ENCODE measurements around the gene VAMP4.

DNA sequence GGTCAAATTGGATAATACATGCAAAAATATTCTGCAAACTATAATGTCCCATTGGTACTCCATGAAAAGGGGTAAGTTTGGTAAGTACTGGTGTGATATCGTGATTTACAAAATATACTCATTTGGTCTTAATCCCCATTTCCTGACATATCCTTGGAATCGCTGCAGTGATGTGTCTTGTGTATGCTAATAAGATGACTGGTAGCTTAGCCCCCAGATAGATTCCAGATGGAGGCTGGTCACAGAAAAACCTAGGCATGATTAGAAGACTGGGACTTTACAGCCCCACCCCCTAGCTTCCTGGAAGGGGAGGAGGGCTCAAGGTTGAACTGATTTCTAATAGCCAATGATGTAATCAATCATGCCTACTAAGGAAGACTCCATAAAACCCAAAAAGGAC, 3.0 kb downstream of the VAMP4 start:
- TF ChIP-seq EZH2 (IDR thresholded peaks at IDR 0.05; ENCODE audit: borderline replicate concordance, low read length): no peak
- TF ChIP-seq, protein P1, sequence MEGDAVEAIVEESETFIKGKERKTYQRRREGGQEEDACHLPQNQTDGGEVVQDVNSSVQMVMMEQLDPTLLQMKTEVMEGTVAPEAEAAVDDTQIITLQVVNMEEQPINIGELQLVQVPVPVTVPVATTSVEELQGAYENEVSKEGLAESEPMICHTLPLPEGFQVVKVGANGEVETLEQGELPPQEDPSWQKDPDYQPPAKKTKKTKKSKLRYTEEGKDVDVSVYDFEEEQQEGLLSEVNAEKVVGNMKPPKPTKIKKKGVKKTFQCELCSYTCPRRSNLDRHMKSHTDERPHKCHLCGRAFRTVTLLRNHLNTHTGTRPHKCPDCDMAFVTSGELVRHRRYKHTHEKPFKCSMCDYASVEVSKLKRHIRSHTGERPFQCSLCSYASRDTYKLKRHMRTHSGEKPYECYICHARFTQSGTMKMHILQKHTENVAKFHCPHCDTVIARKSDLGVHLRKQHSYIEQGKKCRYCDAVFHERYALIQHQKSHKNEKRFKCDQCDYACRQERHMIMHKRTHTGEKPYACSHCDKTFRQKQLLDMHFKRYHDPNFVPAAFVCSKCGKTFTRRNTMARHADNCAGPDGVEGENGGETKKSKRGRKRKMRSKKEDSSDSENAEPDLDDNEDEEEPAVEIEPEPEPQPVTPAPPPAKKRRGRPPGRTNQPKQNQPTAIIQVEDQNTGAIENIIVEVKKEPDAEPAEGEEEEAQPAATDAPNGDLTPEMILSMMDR (conservative IDR thresholded peaks at IDR 0.05 in 1 of 2, IDR thresholded peaks at IDR 0.05 in 1 of 2; ENCODE audit: extremely low read depth in 1 of 2, insufficient read depth in 1 of 2, low read depth in 1 of 2, low read length in 2 of 2): no peak
